Bronchial epithelial cell (primary cell): ENCODE measurements around the gene VWA8. TPM values are rescaled to one million over a fixed set of nuclear protein-coding genes. Genes with fewer than 3 reads are reported as not detected.
"Not testable (repeated sequence)": the region's sequence is repeated elsewhere in the genome, so short reads cannot be mapped to it uniquely, and the experiment has no call there.

Experiments
- DNase-seq: peaks from one replicate; pipeline ENCODE4 v3.0.0-alpha.2; 2010; ENCODE audit warnings: low read depth
- FAIRE-seq: peaks from 2 replicates; lab custom pipeline; 2011; peaks lifted over from hg19 to GRCh38; lab: Jason Lieb, UNC
- H3K27me3 ChIP-seq: 2 replicates; pipeline ENCODE4 v1.5.1; 2011; ENCODE audit warnings: low read length; ENCODE audit not compliant: control insufficient read depth, insufficient read depth
- H3K36me3 ChIP-seq: 2 replicates; pipeline ENCODE4 v1.5.1; 2011; ENCODE audit warnings: low read length; ENCODE audit not compliant: control insufficient read depth, insufficient read depth
- H3K4me3 ChIP-seq: 2 replicates; pipeline ENCODE4 v1.5.1; 2011; ENCODE audit warnings: mild to moderate bottlenecking, low read depth, low read length, control low read depth
- total RNA-seq: library from RNA; depleted of rRNA; stranded (reverse); fragments of >200 nt; gene quantifications from 2 replicates; pipeline ENCODE4 v1.2.1, GENCODE V29; 2014
- TF ChIP-seq, protein P1 (sequence below): IDR thresholded peaks from 2 replicates; pipeline ENCODE4 v1.5.1; 2011; ENCODE audit warnings: mild to moderate bottlenecking, moderate library complexity, low read length, control low read depth, inconsistent platforms; ENCODE audit not compliant: insufficient read depth, severe bottlenecking

The VWA8 gene
- total RNA-seq, 1 donor from 2014 or later = 17.1 TPM

- Histone ChIP-seq H3K36me3 (no peaks in the 10 kb centered on the region), H3K27me3 (no peaks in the 10 kb centered on the region), H3K4me3 (no peak overlapping the region)
- no peak for DNase-seq
- TF ChIP-seq, protein P1, sequence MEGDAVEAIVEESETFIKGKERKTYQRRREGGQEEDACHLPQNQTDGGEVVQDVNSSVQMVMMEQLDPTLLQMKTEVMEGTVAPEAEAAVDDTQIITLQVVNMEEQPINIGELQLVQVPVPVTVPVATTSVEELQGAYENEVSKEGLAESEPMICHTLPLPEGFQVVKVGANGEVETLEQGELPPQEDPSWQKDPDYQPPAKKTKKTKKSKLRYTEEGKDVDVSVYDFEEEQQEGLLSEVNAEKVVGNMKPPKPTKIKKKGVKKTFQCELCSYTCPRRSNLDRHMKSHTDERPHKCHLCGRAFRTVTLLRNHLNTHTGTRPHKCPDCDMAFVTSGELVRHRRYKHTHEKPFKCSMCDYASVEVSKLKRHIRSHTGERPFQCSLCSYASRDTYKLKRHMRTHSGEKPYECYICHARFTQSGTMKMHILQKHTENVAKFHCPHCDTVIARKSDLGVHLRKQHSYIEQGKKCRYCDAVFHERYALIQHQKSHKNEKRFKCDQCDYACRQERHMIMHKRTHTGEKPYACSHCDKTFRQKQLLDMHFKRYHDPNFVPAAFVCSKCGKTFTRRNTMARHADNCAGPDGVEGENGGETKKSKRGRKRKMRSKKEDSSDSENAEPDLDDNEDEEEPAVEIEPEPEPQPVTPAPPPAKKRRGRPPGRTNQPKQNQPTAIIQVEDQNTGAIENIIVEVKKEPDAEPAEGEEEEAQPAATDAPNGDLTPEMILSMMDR = no peak
- no peak for FAIRE-seq
Observed at GRCh38 chr13:41641429-41641828, 319.5 kb downstream of the VWA8 start.

GRCh38 chr13:41639955-41640780 is 320.7 kb downstream of the VWA8 start:
- Histone ChIP-seq H3K4me3 (no peak overlapping the region), H3K27me3 (no peaks in the 10 kb centered on the region), H3K36me3 (no peaks in the 10 kb centered on the region)
- TF ChIP-seq, protein P1 = no peak
- no peak for FAIRE-seq
- no peak for DNase-seq

GRCh38 chr13:41639237-41639904 is 321.5 kb downstream of the VWA8 start:
- no peak for DNase-seq
- Histone ChIP-seq H3K36me3 (no peaks in the 10 kb centered on the region), H3K4me3 (no peak overlapping the region), H3K27me3 (no peaks in the 10 kb centered on the region)
- TF ChIP-seq, protein P1 = no peak
- FAIRE-seq = no peak

- DNase-seq (no peak), FAIRE-seq (no peak)
- TF ChIP-seq, protein P1 = no peak
- no peaks in the 10 kb centered on the region for H3K27me3 ChIP-seq
- H3K4me3 ChIP-seq = no peak overlapping the region
- H3K36me3 ChIP-seq = no peaks in the 10 kb centered on the region
Observed at GRCh38 chr13:41637586-41637985, 323.3 kb downstream of the VWA8 start.

- H3K36me3 ChIP-seq, H3K27me3 ChIP-seq, FAIRE-seq, DNase-seq, H3K4me3 ChIP-seq: not testable (repeated sequence)
Observed at GRCh38 chr13:41637032-41637431, 323.9 kb downstream of the VWA8 start.

DNA sequence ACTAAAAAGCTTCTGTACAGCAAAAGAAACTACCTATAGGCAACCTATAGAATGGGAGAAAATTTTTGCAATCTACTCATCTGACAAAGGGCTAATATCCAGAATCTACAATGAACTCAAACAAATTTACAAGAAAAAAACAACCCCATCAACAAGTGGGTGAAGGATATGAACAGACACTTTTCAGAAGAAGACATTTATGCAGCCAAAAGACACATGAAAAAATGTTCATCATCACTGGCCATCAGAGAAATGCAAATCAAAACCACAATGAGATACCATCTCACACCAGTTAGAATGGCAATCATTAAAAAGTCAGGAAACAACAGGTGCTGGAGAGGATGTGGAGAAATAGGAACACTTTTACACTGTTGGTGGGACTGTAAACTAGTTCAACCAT is 324.3 kb downstream of the VWA8 start:
- H3K27me3 ChIP-seq, FAIRE-seq, H3K4me3 ChIP-seq, H3K36me3 ChIP-seq, DNase-seq: not testable (repeated sequence)
